Measurements from ENCODE around the gene TMIE.

Gene TMIE

GRCh38 chr3:46665763-46666452 is 35.3 kb upstream of the TMIE start:
- TF ChIP-seq CTCF (IDR thresholded peaks at IDR 0.05; ENCODE audit: control insufficient read depth, insufficient read depth, low read depth, low read length, missing control alignments): no peak
- no peak for DNase-seq (ENCODE audit: low read depth)
- no peak overlapping the region for H3K4me3 ChIP-seq (ENCODE audit: control insufficient read depth, low read depth, low read length)

- no peak for TF ChIP-seq CTCF (IDR thresholded peaks at IDR 0.05; ENCODE audit: control insufficient read depth, insufficient read depth, low read depth, low read length, missing control alignments)
- H3K4me3 ChIP-seq (ENCODE audit: control insufficient read depth, low read depth, low read length): no peak overlapping the region
- DNase-seq (ENCODE audit: low read depth): no peak
These were observed 34.7 kb upstream of the TMIE start for GRCh38 chr3:46666453-46666845.

- no peak overlapping the region for H3K4me3 ChIP-seq (ENCODE audit: control insufficient read depth, low read depth, low read length)
- TF ChIP-seq CTCF (IDR thresholded peaks at IDR 0.05; ENCODE audit: control insufficient read depth, insufficient read depth, low read depth, low read length, missing control alignments): no peak
- no peak for DNase-seq (ENCODE audit: low read depth)
These were observed 34.1 kb upstream of the TMIE start for GRCh38 chr3:46667061-46667621.

- no peak overlapping the region for H3K4me3 ChIP-seq (ENCODE audit: control insufficient read depth, low read depth, low read length)
- TF ChIP-seq CTCF (IDR thresholded peaks at IDR 0.05; ENCODE audit: control insufficient read depth, insufficient read depth, low read depth, low read length, missing control alignments): no peak
- DNase-seq (ENCODE audit: low read depth): no peak
These were observed 33.5 kb upstream of the TMIE start for GRCh38 chr3:46667657-46668056.

GRCh38 chr3:46668116-46668515 is 33.1 kb upstream of the TMIE start:
- no peak for TF ChIP-seq CTCF (IDR thresholded peaks at IDR 0.05; ENCODE audit: control insufficient read depth, insufficient read depth, low read depth, low read length, missing control alignments)
- DNase-seq (ENCODE audit: low read depth): no peak
- no peak overlapping the region for H3K4me3 ChIP-seq (ENCODE audit: control insufficient read depth, low read depth, low read length)

GRCh38 chr3:46668591-46668990 is 32.6 kb upstream of the TMIE start:
- DNase-seq (ENCODE audit: low read depth): no peak
- TF ChIP-seq CTCF (IDR thresholded peaks at IDR 0.05; ENCODE audit: control insufficient read depth, insufficient read depth, low read depth, low read length, missing control alignments): no peak

More at GRCh38 chr3:46668591-46668990, 32.6 kb upstream of the TMIE start:
- no peak overlapping the region for H3K4me3 ChIP-seq (ENCODE audit: control insufficient read depth, low read depth, low read length)
